ENCODE results near the gene CNTNAP4.

DNA sequence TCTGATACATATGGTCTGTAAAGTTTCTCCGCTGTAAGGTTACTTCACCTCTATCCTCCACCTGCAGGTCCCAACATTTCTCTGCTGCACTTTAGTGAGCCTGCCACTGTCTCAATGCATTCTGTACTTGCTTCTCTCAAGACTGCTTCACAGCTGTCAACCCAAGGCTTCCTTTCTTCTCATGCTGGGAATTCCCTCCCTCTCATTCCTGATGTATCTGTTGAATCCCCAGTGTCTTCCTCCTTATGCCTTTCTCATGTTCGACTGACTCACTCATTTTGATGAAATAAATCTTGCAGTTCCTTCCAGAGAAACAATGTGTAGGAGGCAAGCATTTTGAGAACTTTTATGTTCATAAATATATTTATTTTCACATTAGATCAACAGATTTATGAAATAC lies 288.3 kb downstream of the CNTNAP4 start:
- TF ChIP-seq, protein P1, sequence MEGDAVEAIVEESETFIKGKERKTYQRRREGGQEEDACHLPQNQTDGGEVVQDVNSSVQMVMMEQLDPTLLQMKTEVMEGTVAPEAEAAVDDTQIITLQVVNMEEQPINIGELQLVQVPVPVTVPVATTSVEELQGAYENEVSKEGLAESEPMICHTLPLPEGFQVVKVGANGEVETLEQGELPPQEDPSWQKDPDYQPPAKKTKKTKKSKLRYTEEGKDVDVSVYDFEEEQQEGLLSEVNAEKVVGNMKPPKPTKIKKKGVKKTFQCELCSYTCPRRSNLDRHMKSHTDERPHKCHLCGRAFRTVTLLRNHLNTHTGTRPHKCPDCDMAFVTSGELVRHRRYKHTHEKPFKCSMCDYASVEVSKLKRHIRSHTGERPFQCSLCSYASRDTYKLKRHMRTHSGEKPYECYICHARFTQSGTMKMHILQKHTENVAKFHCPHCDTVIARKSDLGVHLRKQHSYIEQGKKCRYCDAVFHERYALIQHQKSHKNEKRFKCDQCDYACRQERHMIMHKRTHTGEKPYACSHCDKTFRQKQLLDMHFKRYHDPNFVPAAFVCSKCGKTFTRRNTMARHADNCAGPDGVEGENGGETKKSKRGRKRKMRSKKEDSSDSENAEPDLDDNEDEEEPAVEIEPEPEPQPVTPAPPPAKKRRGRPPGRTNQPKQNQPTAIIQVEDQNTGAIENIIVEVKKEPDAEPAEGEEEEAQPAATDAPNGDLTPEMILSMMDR (IDR thresholded peaks at IDR 0.05; ENCODE audit: borderline replicate concordance, extremely low read depth, low read length, poor library complexity, severe bottlenecking), result no peak
- TF ChIP-seq EZH2 (IDR thresholded peaks at IDR 0.05; ENCODE audit: borderline replicate concordance, low read depth, low read length, severe bottlenecking), result no peak

Data from DND-41 (cell line).